ENCODE measurements around the gene SNX33. TPM values are rescaled to one million over a fixed set of nuclear protein-coding genes. Genes with fewer than 3 reads are reported as not detected.

Gene SNX33
- total and polyA plus RNA-seq, 2 of the 13 experiments (the other 11 are each of a cell fraction or from before 2014, with no cell fraction given), result 11.0 to 11.6 TPM

- TF ChIP-seq, protein P1, sequence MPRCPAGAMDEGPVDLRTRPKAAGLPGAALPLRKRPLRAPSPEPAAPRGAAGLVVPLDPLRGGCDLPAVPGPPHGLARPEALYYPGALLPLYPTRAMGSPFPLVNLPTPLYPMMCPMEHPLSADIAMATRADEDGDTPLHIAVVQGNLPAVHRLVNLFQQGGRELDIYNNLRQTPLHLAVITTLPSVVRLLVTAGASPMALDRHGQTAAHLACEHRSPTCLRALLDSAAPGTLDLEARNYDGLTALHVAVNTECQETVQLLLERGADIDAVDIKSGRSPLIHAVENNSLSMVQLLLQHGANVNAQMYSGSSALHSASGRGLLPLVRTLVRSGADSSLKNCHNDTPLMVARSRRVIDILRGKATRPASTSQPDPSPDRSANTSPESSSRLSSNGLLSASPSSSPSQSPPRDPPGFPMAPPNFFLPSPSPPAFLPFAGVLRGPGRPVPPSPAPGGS (CRISPR knock-in tag; IDR thresholded peaks at IDR 0.05), result 0 out of 2 replicates have a peak, but pooled peaks have one; percentile 47
- TF ChIP-seq HMGXB4 (CRISPR knock-in tag; IDR thresholded peaks at IDR 0.05; ENCODE audit: borderline replicate concordance in 1 of 2, low read depth in 1 of 2), result peak; percentile 41 to 46; a peak in 1 of 4 replicates
- TF ChIP-seq YY1 (IDR thresholded peaks at IDR 0.05; ENCODE audit: insufficient read depth, insufficient replicate concordance, low read depth, low read length), result peak; percentile 14
- 0 out of 2 replicates have a peak, but pooled peaks have one; percentile 48 for TF ChIP-seq KDM3A (CRISPR knock-in tag; IDR thresholded peaks at IDR 0.05; ENCODE audit: low read depth)
- peak; percentile 25; the same call in 1 of the 2 replicates for TF ChIP-seq SP5 (CRISPR knock-in tag; IDR thresholded peaks at IDR 0.05; ENCODE audit: borderline replicate concordance, low read depth)
- peak; percentile 29; the same call in 1 of the 2 replicates for TF ChIP-seq SALL1 (CRISPR knock-in tag; IDR thresholded peaks at IDR 0.05)
- TF ChIP-seq ZNF740 (CRISPR knock-in tag; IDR thresholded peaks at IDR 0.05), result 0 out of 2 replicates have a peak, but pooled peaks have one; percentile 31
These were observed 38.5 kb downstream of the SNX33 start (continued) for GRCh38 chr15:75686212-75686642.
